Aorta (tissue), 5 donors: ENCODE data around the gene AP2B1. TPM values are rescaled to one million over a fixed set of nuclear protein-coding genes. Genes with fewer than 3 reads are reported as not detected.
"Not testable (repeated sequence)": the region's sequence is repeated elsewhere in the genome, so short reads cannot be mapped to it uniquely, and the experiment has no call there.

Experiments
- ATAC-seq: fragments of 200-7000 bp; cut with Tn5 transposase; one replicate; pipeline ENCODE4 v1.9.1; 2022; ENCODE audit warnings: moderate library complexity; ENCODE audit not compliant: low FRiP score
- DNase-seq, 2 donors: peaks; one replicate each; pipeline ENCODE4 v3.0.0-alpha.2; 2020
- H3K27ac ChIP-seq, 2 donors: one replicate each; pipeline ENCODE4 v1.5.1; 2013; ENCODE audit warnings: low read length in 2 of 2, mild to moderate bottlenecking in 2 of 2, moderate library complexity in 2 of 2, control low read depth in 1 of 2, inconsistent platforms in 1 of 2, low read depth in 1 of 2
- H3K27me3 ChIP-seq, 2 donors: one replicate each; pipeline ENCODE4 v1.6.1; 2013; ENCODE audit warnings: control low read depth in 1 of 2, low read length in 1 of 2, mild to moderate bottlenecking in 1 of 2, moderate library complexity in 1 of 2; ENCODE audit not compliant: insufficient read depth in 2 of 2, control insufficient read depth in 1 of 2
- H3K36me3 ChIP-seq, 2 donors: one replicate each; pipeline ENCODE4 v1.6.1; 2013; ENCODE audit warnings: control low read depth in 1 of 2, low read length in 1 of 2, mild to moderate bottlenecking in 1 of 2; ENCODE audit not compliant: insufficient read depth in 2 of 2, control insufficient read depth in 1 of 2
- H3K4me1 ChIP-seq, 2 donors: one replicate each; pipeline ENCODE4 v1.6.1; 2013; ENCODE audit warnings: low read length in 2 of 2, control low read depth in 1 of 2, mild to moderate bottlenecking in 1 of 2, moderate library complexity in 1 of 2; ENCODE audit not compliant: insufficient read depth in 2 of 2, control insufficient read depth in 1 of 2
- H3K4me3 ChIP-seq, 2 donors: one replicate each; pipeline ENCODE4 v1.5.1; 2013; ENCODE audit warnings: low read length in 2 of 2, control low read depth in 1 of 2, mild to moderate bottlenecking in 1 of 2
- H3K9me3 ChIP-seq: one replicate; pipeline ENCODE4 v1.6.1; 2013; ENCODE audit warnings: mild to moderate bottlenecking, low read length; ENCODE audit not compliant: control insufficient read depth
- WGBS, 2 donors: extraction: QIAGEN DNeasy Blood & Tissue Kit; methylation state at CpG; one replicate each; pipeline ENCODE4 v1.1.7; 2013; 5-methylcytosine and 5-hydroxymethylcytosine counted together
- intact Hi-C, 2 donors: fragments of 100-400 bp; cut with DNase I; formaldehyde crosslinking; loops; one replicate each; pipeline versions ENCODE4 v1.14.2 to v1.15.0; 2022
- polyA plus RNA-seq, 2 donors: library from polyadenylated mRNA; stranded (reverse); fragments of 200-250 nt; gene quantifications; one replicate each; pipeline ENCODE4 v1.2.3, GENCODE V29; 2013
- total RNA-seq, 2 donors: library from RNA; stranded (reverse); fragmentation: NEBNext Ultra II Directional; extraction: Animal tissue kit (Norgen Biotek cat#: 25700); gene quantifications; one replicate each; pipeline ENCODE4 v1.2.1, GENCODE V29; 2021
- donor health status: healthy with polysubstance abuse.
- donor health status: Bipolar disorder and iron deficiency.
- donor health status: DM: no; HTN: no; CAD: no.
- donor health status: DM: no; HTN: no; CAD: no.
- donor health status: DM: yes; HTN: yes; CAD: no.

Gene AP2B1
- total and polyA plus RNA-seq, 4 donors: 17.9 to 120 (median 66.7) TPM

DNA sequence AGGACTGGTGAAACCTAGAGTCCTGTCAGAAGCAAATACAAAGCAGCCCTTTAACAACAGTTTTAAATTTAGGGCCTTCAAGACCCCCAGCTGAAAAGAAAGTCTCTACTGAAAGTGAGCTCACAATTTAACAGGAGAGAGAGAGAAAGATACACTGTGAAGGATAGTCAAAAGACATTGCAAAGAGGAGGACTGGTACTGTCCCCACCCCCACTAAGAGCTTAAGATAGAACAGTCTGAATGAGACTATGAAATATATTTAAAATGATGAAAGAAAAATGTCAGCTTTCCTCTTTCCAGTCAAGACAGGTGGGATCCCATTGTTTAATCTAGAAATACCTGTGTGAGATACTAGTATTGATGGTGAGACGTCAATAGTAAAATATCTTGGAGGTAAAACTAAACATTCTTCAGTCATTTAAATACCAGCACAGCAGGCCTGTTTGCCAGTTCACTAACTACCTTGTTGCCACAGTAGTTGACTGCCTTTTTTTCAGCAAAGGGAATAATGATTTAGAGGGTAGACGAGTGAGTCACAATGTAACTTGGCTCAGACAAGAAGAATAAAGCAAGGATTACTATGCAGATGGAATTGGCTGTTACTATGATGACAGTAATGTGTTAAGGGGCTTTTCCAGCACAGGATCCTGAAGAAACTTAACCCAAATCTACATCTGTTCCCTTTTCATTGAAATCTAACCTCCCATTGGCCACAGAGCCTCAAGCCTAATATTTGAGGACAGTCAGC is 97.1 kb downstream of the AP2B1 start:
- intact Hi-C loops: no loop called here
- Histone ChIP-seq H3K36me3 (peaks cover 4% of the 10 kb centered on the region in 2 donors), H3K27ac (no peak overlapping the region), H3K9me3 (no peaks in the 10 kb centered on the region), H3K4me3 (no peak overlapping the region), H3K27me3 (no peaks in the 10 kb centered on the region), H3K4me1 (no peaks in the 10 kb centered on the region)
- ATAC-seq: no peak
- WGBS, 2 donors: 36 to 37% methylated on average over 2 of the region's 2 CpGs
- DNase-seq: no peak

DNA sequence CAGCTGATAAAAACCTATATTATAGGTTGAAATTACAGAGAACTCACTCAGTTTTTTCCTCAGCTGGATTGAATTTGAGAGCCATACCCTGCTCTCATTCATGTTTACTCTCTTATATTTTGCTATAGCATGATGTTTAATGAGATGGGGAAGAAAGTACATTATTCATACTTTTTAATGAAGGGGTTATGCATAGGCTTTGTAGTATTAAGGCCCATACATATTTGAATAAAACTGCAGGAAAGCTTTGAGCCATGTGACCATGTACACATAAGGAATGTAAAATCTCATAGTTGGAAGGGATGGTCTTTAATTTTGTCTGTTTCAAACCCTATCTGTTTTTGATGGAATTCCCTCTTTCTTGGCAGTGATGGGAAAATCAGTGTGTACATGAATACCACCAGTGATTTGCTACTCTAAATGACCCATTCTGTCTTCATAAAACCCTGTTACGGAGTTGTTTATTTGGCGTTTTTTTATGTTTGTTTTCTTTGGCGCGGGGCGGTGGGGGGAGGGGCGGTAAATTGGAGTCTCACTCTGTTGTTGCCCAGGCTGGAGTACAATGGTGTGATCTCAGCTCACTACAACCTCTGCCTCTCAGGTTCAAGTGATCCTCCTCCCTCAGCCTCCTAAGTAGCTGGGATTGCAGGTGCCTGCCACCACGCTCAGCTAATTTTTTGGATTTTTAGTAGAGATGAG is 105.5 kb downstream of the AP2B1 start:
- WGBS, 2 donors: 59 to 72% methylated on average over 7 of the region's 7 CpGs

DNA sequence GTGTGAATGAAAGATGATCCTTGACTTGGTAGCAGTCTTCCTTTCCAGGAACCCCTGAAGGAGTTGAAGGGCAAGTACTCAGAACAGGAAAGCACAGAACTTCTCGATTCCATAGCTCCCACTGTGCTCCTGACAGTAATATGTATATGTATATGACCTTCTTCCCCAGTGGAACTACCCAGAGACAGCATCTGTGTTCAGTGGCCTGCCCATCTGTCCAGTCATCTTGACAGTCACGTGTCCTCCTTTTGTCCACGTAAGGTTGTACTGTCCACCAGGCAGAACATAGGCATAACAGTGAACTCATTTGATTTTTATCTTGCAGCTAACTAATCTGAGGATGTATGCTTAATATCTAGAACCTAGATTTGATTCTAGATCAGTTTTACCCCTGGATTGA is 106.5 kb downstream of the AP2B1 start:
- no peak for DNase-seq
- H3K9me3 ChIP-seq: no peaks in the 10 kb centered on the region
- no peak overlapping the region for H3K27ac ChIP-seq
- 92 to 94% methylated on average over 3 of the region's 3 CpGs for WGBS, 2 donors
- H3K36me3 ChIP-seq: peaks cover 2 to 3% of the 10 kb centered on the region in 2 donors
- no peak for ATAC-seq
- no peak overlapping the region for H3K4me3 ChIP-seq
- no peaks in the 10 kb centered on the region for H3K4me1 ChIP-seq
- no peaks in the 10 kb centered on the region for H3K27me3 ChIP-seq
- intact Hi-C loops: no loop called here

More for the DNA sequence above, 105.5 kb downstream of the AP2B1 start:
- ATAC-seq: no peak
- H3K27ac ChIP-seq: no peak overlapping the region
- no peak for DNase-seq
- no peaks in the 10 kb centered on the region for H3K9me3 ChIP-seq
- no peaks in the 10 kb centered on the region for H3K27me3 ChIP-seq
- H3K4me3 ChIP-seq: no peak overlapping the region
- no peaks in the 10 kb centered on the region for H3K4me1 ChIP-seq
- intact Hi-C loops: no loop called here
- H3K36me3 ChIP-seq: peaks cover 2 to 3% of the 10 kb centered on the region in 2 donors

DNA sequence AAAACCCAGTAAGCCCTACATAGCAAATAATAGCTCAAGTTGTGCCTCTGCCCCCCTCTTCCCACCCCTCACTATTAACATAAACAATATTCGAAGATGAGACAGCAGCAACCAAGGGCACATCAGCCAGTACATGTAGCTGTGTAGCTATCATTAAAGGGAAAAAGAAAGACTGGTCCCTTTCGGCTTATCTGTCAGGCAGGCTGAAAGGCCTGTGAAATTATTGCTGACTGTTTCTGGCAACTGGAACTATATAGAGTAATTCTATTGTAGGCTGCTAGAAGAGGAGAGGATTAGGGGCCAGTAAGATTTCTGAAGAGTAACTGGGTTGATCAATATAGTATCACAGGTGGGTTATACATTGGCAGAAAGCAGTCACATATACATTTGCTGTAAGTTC is 107.8 kb downstream of the AP2B1 start:
- 45 to 74% methylated on average over 2 of the region's 2 CpGs for WGBS, 2 donors

DNA sequence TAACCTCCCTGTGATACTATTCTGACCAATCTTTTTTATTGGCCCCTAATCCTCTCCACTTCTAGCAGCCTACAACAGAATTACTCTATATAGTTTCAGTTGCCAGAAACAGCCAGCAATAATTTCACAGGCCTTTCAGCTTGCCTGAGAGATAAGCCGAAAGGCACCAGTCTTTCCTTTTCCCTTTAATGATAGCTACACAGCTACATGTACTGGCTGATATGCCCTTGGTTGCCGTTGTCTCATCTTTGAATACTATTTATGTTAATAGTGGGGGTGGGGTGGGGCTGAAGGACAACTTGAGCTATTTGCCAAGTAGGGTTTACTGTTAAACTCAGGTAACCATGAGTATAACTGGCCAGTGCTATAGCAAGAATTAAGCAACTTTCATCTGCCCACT is 108.5 kb downstream of the AP2B1 start:
- DNase-seq (no peak), ATAC-seq (no peak)
- 45 to 68% methylated on average over 2 of the region's 2 CpGs for WGBS, 2 donors
- H3K27me3 ChIP-seq: no peaks in the 10 kb centered on the region
- intact Hi-C loops: no loop called here
- no peak overlapping the region for H3K4me3 ChIP-seq
- H3K9me3 ChIP-seq: no peaks in the 10 kb centered on the region
- H3K27ac ChIP-seq: no peak overlapping the region
- H3K36me3 ChIP-seq: peaks cover 0 to 2% of the 10 kb centered on the region in 2 donors
- H3K4me1 ChIP-seq: no peaks in the 10 kb centered on the region

More for the DNA sequence above, 107.8 kb downstream of the AP2B1 start:
- Histone ChIP-seq H3K27me3 (no peaks in the 10 kb centered on the region), H3K36me3 (peaks cover 2 to 3% of the 10 kb centered on the region in 2 donors), H3K9me3 (no peaks in the 10 kb centered on the region), H3K4me1 (no peaks in the 10 kb centered on the region), H3K4me3 (no peak overlapping the region), H3K27ac (no peak overlapping the region)
- ATAC-seq: no peak
- intact Hi-C loops: no loop called here
- DNase-seq: no peak

DNA sequence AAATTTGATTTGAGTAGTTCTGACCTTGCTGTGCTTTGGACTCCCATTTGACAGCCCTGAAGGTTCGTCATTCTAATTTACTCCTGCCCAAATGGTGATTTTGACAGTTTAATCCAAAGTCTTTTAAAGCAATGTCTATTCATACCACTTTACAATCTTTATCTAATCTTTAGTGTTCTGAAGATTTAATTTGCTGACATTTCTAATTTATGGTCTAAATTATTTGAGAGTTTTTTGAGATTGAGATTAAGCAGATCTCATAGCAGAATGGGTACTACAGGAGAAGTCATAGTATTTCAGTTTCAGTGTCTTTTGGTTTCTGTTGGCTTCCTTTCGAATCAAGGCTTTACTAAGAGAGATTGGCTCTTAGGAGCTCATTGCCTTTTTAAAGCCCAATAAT is 111.7 kb downstream of the AP2B1 start:
- Histone ChIP-seq H3K4me3 (no peak overlapping the region), H3K36me3 (no peaks in the 10 kb centered on the region), H3K27ac (no peak overlapping the region), H3K27me3 (no peaks in the 10 kb centered on the region), H3K4me1 (no peaks in the 10 kb centered on the region), H3K9me3 (no peaks in the 10 kb centered on the region)
- no peak for ATAC-seq
- DNase-seq: no peak
- WGBS, 2 donors: 89 to 94% methylated on average over 2 of the region's 2 CpGs
- intact Hi-C loops: no loop called here

DNA sequence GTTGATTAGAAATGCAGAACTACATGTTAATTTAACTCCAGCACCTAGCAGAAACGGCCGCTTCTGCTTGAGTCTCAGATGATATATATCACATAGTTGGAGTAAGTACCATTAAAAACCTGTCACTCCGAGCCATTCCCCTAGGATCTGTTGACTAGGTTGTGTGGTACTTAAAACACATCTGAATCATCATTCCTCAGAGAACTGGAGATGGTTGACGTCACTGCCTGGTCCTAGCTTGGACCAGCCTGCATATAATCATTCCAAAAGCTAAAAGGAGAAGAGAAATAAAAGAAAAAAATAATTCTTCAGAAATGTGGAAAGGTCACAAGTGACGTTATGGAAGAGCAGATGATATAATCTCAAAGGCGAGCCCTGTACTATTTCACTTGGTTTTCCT is 113.0 kb downstream of the AP2B1 start:
- H3K4me1 ChIP-seq: no peaks in the 10 kb centered on the region

DNA sequence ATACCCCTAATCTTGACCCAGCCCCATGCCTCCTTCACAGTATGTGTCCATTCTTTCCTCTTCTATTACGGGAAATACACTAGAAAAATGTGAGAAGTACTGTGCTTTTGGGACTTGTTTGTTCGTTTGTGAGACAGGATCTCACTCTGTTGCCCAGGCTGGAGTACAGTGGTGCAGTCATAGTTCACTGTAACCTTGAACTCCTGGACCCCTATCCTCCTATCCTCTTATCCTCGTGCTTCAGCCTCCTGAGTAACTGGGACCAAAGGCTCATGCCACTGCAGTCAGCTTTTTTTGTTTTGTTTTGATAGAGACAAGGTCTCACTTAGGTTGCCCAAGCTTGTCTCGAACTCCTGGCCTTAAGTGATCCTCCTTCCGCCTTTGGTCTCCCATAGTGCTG is 114.4 kb downstream of the AP2B1 start:
- no peak for DNase-seq
- intact Hi-C loops: no loop called here
- Histone ChIP-seq H3K36me3 (no peaks in the 10 kb centered on the region), H3K27me3 (no peaks in the 10 kb centered on the region), H3K4me1 (no peaks in the 10 kb centered on the region), H3K27ac (no peak overlapping the region), H3K9me3 (no peaks in the 10 kb centered on the region), H3K4me3 (no peak overlapping the region)
- WGBS, 2 donors: 80% methylated on average over 5 of the region's 5 CpGs
- ATAC-seq: no peak

More for the DNA sequence above, 113.0 kb downstream of the AP2B1 start:
- Histone ChIP-seq H3K4me3 (no peak overlapping the region), H3K27me3 (no peaks in the 10 kb centered on the region), H3K36me3 (no peaks in the 10 kb centered on the region), H3K27ac (no peak overlapping the region), H3K9me3 (no peaks in the 10 kb centered on the region)
- ATAC-seq: no peak
- no peak for DNase-seq
- WGBS, 2 donors: 18 to 34% methylated on average over 6 of the region's 6 CpGs
- intact Hi-C loops: no loop called here

DNA sequence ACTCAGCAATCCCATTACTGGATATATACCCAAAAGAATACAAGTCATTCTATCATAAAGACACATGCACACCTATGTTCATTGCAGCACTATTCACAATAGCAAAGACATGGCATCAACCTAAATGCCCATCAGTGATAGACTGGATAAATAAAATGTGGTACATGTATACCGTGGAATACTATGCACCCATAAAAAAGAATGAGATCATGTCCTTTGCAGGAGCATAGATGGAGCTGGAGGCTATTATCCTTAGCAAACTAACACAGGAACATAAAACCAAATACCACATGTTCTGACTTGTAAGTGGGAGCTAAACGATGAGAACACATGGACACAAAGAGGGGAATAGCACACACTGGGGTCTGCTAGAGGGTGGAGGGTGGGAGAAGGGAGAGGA is 116.2 kb downstream of the AP2B1 start:
- H3K4me1 ChIP-seq, H3K36me3 ChIP-seq, DNase-seq, ATAC-seq, H3K4me3 ChIP-seq, H3K27me3 ChIP-seq, H3K9me3 ChIP-seq, intact Hi-C loops, H3K27ac ChIP-seq: not testable (repeated sequence)
- 97 to 98% methylated on average over 2 of the region's 2 CpGs for WGBS, 2 donors
